ENCODE results near the gene ATRX. TPM values are rescaled to one million over a fixed set of nuclear protein-coding genes. Genes with fewer than 3 reads are reported as not detected.

The ATRX gene
- total and polyA plus RNA-seq, 2 donors (not counting 1 experiment from before 2014, with no cell fraction given) = 19.3 to 173 TPM

DNA sequence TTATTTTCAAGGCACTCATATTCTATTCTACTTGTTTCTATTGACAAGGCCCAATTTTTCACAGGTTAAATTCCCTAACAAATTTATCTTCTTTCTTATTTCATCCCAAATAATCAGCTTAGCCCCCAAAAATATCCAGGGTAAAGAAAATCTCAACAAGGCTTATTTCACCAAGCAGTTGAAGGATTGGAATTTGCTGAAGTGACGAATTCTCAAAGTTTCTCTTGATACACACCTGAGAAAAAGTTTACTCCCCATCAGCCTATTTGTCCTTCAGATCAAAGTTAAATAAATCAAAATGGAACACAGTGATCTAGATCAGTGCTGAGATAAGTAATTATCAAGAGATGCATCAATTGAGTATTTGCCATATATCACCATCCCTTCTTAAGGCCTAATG is 106.9 kb downstream of the ATRX start:
- Histone ChIP-seq H3K36me3 (replicated peaks in 1 of 2; ENCODE audit: control extremely low read depth in 1 of 2, control insufficient read depth in 1 of 2, extremely low read depth in 1 of 2, insufficient read depth in 2 of 2, low read length in 1 of 2) (peaks cover 0 to 27% of the 10 kb centered on the region in 2 experiments), H3K27ac (ENCODE audit: low read length in 2 of 2) (no peak overlapping the region), H3K4me3 (ENCODE audit: control extremely low read depth in 1 of 5, extremely low read depth in 1 of 5, insufficient read depth in 1 of 5, low read depth in 2 of 5, low read length in 4 of 5) (no peak overlapping the region), H3K9me3 (ENCODE audit: control extremely low read depth in 1 of 3, control insufficient read depth in 2 of 3, insufficient read depth in 1 of 3, low read length in 2 of 3) (no peaks in the 10 kb centered on the region), H3K27me3 (replicated peaks in 1 of 4; ENCODE audit: control extremely low read depth in 1 of 4, control insufficient read depth in 3 of 4, insufficient read depth in 4 of 4, low read length in 3 of 4) (no peaks in the 10 kb centered on the region), H3K4me2 (replicated peaks; ENCODE audit: low read depth, low read length, poor library complexity, severe bottlenecking) (no peak overlapping the region), H3K9ac (ENCODE audit: low read length) (no peak overlapping the region), H3K4me1 (ENCODE audit: control insufficient read depth in 2 of 2, insufficient read depth in 2 of 2, low read length in 2 of 2) (no peaks in the 10 kb centered on the region), H4K20me1 (ENCODE audit: control insufficient read depth, insufficient read depth, low read length, poor library complexity, severe bottlenecking) (no peaks in the 10 kb centered on the region), H2AFZ (ENCODE audit: insufficient read depth, low read depth, low read length, poor library complexity, severe bottlenecking) (no peak overlapping the region), H3K79me2 (ENCODE audit: control insufficient read depth, insufficient read depth, low read length) (no peaks in the 10 kb centered on the region)
- POLR2A ChIA-PET = no interaction called here
- H3K4me3 Mint-ChIP-seq = no peak overlapping the region
- H3K27me3 Mint-ChIP-seq = no peaks in the 10 kb centered on the region
- intact Hi-C loops (cut with micrococcal nuclease) = no loop called here
- DNase-seq = no peak
- no peak overlapping the region for H3K27ac Mint-ChIP-seq
- TF ChIP-seq EZH2 (IDR thresholded peaks at IDR 0.05; ENCODE audit: borderline replicate concordance, insufficient read depth, low read depth, low read length, poor library complexity, severe bottlenecking) = no peak
- TF ChIP-seq, protein P1, sequence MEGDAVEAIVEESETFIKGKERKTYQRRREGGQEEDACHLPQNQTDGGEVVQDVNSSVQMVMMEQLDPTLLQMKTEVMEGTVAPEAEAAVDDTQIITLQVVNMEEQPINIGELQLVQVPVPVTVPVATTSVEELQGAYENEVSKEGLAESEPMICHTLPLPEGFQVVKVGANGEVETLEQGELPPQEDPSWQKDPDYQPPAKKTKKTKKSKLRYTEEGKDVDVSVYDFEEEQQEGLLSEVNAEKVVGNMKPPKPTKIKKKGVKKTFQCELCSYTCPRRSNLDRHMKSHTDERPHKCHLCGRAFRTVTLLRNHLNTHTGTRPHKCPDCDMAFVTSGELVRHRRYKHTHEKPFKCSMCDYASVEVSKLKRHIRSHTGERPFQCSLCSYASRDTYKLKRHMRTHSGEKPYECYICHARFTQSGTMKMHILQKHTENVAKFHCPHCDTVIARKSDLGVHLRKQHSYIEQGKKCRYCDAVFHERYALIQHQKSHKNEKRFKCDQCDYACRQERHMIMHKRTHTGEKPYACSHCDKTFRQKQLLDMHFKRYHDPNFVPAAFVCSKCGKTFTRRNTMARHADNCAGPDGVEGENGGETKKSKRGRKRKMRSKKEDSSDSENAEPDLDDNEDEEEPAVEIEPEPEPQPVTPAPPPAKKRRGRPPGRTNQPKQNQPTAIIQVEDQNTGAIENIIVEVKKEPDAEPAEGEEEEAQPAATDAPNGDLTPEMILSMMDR (IDR thresholded peaks at IDR 0.05) = no peak
- no peaks in the 10 kb centered on the region for H3K4me1 Mint-ChIP-seq
- no peak for ATAC-seq (ENCODE audit: low read depth)
- CTCF ChIA-PET = no interaction called here
- no CpG with 5 or more reads among the region's 1 CpG for WGBS (ENCODE audit: insufficient coverage)
- H3K9me3 Mint-ChIP-seq (ENCODE audit: insufficient read depth) = no peaks in the 10 kb centered on the region

GRCh38 chrX:77675986-77676385 is 110.0 kb downstream of the ATRX start:
- no peaks in the 10 kb centered on the region for H3K79me2 ChIP-seq (ENCODE audit: control insufficient read depth, insufficient read depth, low read length)
- WGBS (ENCODE audit: insufficient coverage) = no CpG with 5 or more reads among the region's 3 CpGs
- no peaks in the 10 kb centered on the region for H3K27me3 ChIP-seq (replicated peaks in 1 of 4; ENCODE audit: control extremely low read depth in 1 of 4, control insufficient read depth in 3 of 4, insufficient read depth in 4 of 4, low read length in 3 of 4)
- H3K4me1 ChIP-seq (ENCODE audit: control insufficient read depth in 2 of 2, insufficient read depth in 2 of 2, low read length in 2 of 2) = no peaks in the 10 kb centered on the region
- H3K36me3 ChIP-seq (replicated peaks in 1 of 2; ENCODE audit: control extremely low read depth in 1 of 2, control insufficient read depth in 1 of 2, extremely low read depth in 1 of 2, insufficient read depth in 2 of 2, low read length in 1 of 2) = peaks cover 0 to 11% of the 10 kb centered on the region in 2 experiments
- ChIA-PET CTCF (no interaction called here), POLR2A (no interaction called here)
- DNase-seq = no peak
- no peak overlapping the region for H3K4me2 ChIP-seq (replicated peaks; ENCODE audit: low read depth, low read length, poor library complexity, severe bottlenecking)
- H3K4me3 Mint-ChIP-seq = no peak overlapping the region
- H3K4me1 Mint-ChIP-seq = peaks cover 5% of the 10 kb centered on the region
- H3K9me3 ChIP-seq (ENCODE audit: control extremely low read depth in 1 of 3, control insufficient read depth in 2 of 3, insufficient read depth in 1 of 3, low read length in 2 of 3) = no peaks in the 10 kb centered on the region
- H3K4me3 ChIP-seq (ENCODE audit: control extremely low read depth in 1 of 5, extremely low read depth in 1 of 5, insufficient read depth in 1 of 5, low read depth in 2 of 5, low read length in 4 of 5) = no peak overlapping the region
- no peak for ATAC-seq (ENCODE audit: low read depth)
- H3K27me3 Mint-ChIP-seq = no peaks in the 10 kb centered on the region
- TF ChIP-seq, protein P1 (IDR thresholded peaks at IDR 0.05) = no peak
- no peak for TF ChIP-seq EZH2 (IDR thresholded peaks at IDR 0.05; ENCODE audit: borderline replicate concordance, insufficient read depth, low read depth, low read length, poor library complexity, severe bottlenecking)
- H4K20me1 ChIP-seq (ENCODE audit: control insufficient read depth, insufficient read depth, low read length, poor library complexity, severe bottlenecking) = no peaks in the 10 kb centered on the region
- H3K27ac Mint-ChIP-seq = no peak overlapping the region
- no peak overlapping the region for H3K27ac ChIP-seq (ENCODE audit: low read length in 2 of 2)
- H3K9ac ChIP-seq (ENCODE audit: low read length) = no peak overlapping the region
- H2AFZ ChIP-seq (ENCODE audit: insufficient read depth, low read depth, low read length, poor library complexity, severe bottlenecking) = no peak overlapping the region
- intact Hi-C loops (cut with micrococcal nuclease) = no loop called here
- H3K9me3 Mint-ChIP-seq (ENCODE audit: insufficient read depth) = no peaks in the 10 kb centered on the region

Data from B cell (primary cell).